GM23248 (cell line): ENCODE measurements around the gene FAHD2A.

Source experiments
- EZH2 ChIP-seq: fragments of 200-600 bp; sonication (generic); IDR thresholded peaks from 2 replicates; pipeline ENCODE4 v1.6.1; 2018; ENCODE audit warnings: antibody characterized with exemption, mild to moderate bottlenecking; ENCODE audit not compliant: insufficient read depth, poor library complexity, severe bottlenecking
- EZH2phosphoT487 ChIP-seq: fragments of 200-600 bp; sonication (generic); IDR thresholded peaks from 2 replicates; pipeline ENCODE4 v1.6.1; 2018; ENCODE audit warnings: antibody characterized with exemption, moderate library complexity, mild to moderate bottlenecking, low read depth; ENCODE audit not compliant: insufficient read depth

DNA sequence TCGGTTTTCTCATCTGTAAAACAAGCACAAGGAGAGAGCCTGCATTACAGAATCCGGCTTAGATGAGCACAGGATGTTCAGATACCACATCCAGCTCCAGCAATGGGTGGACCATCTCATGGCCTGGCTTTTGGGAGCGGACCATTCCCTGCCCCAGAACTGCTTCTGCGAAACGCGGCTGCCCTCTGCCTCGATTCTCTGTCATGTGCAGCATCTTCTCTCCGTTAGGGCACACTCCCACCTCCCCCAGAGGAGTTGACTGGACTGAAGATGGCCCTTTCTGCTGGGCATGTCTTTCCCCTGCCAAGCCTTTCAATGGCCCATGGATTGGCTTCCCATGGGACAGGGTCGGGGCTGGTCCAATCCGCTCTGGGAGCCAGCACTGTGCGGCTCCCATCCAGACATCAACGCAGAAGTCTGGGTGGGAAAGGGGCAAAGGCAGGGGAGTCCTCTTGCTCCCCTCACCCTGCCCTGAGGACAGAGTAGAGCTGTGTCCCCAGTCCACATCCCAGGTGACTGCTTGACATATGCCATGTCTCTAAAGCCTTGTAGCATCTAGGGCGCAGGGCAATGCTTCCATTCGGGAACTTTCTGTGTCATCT, 14.3 kb upstream of the FAHD2A start:
- TF ChIP-seq EZH2phosphoT487 (no peak), EZH2 (no peak)
